Bladder microvascular endothelial cell (primary cell): ENCODE results near the gene CHMP2A. TPM values are rescaled to one million over a fixed set of nuclear protein-coding genes. Genes with fewer than 3 reads are reported as not detected.

Source experiments
- total RNA-seq: library from RNA; depleted of rRNA; stranded (reverse); fragments of >200 nt; gene quantifications from 2 replicates; pipeline ENCODE4 v1.2.3, GENCODE V29; 2014

The CHMP2A gene
- total RNA-seq, result 102 and 110 TPM in 2 replicates

DNA sequence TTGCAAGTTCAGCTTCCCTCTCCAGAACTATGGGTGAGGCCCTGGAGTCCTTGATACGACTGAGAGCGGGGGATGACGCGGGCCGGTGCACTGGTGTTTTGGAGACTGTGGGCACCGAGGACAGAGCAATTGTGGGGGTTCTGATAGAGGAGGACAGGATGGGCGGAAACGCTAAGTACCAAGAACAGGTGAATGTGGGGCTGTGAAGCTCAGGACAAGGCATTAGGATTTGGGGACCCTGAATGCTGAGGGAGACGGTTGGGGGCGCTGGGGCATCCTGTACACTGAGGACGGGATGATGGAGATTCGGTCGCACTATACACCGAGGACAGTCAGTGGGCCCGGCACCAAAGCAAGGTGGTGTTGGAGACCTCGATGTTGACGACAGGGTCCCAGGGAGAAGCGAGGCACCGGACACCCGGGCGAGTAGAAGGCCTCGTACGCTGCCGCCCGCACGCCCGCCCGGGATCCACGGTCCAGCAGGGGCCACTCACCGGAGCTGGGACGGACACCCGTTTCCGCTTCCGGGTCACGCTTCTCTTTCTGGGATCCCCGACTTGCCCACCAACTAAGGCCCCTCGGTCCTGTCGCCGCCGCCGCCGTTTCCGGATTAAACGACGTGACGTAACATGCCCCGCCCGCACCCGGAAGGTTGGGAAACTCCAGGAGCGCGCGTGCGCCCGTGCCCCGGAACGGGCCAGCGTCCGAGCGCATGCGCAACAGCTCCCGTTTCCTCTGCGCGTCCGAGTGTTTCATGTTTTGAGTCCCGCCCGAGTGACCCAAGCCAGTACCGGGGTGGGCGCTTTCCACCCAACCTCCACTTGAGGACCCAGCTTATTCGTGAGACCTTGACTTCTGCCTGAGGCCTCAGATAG is at the start of gene CHMP2A:
CHMP2A (minus strand) TSS at position 612 of the 875 bp plus-strand sequence. CDS start 893 bp downstream, outside the sequence.

DNA sequence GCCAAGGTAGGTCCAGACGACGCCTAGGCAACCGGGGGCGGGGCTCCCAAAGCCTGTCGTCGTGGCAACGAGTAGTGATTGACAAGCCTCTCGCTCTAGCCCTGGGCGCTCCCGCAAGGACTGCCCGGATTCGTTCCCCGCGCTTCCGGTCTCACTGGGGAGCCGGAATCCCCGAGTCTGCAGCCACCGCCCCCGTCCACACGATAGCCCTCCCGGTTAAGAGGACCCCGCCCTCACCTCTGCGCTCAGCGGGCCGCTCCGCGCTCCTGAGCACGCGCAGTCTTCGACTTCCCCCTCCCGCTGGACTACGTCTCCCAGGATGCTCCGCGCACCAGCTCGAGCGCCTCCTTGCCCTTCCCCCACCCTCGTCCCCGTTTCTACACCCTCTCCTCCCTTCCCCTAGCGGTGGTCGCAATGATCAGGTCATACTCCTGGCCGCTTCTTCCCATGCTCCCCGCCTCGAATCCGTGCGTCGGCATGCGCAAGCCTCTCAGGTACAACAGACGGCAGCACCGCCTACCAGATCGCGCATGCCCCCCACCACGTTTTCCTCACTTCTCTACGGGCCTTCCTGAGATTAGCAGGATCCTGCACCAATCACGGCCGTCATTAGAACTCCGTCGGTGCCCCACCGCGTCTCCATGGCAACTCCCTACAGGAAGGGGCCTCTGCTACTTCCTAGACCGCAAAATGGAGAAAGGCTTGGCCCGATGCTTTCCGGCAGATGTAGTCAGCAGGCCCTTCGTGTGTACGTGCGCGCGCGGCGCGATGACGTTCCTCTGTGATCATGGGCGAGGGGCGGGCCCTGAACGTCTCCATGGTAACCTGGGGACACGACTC is 18.1 kb upstream of the CHMP2A start, which contains the start of gene MZF1:
MZF1 (minus strand) TSS at position 518 of the 840 bp plus-strand sequence. CDS start 1,946 bp downstream, outside the sequence.

DNA sequence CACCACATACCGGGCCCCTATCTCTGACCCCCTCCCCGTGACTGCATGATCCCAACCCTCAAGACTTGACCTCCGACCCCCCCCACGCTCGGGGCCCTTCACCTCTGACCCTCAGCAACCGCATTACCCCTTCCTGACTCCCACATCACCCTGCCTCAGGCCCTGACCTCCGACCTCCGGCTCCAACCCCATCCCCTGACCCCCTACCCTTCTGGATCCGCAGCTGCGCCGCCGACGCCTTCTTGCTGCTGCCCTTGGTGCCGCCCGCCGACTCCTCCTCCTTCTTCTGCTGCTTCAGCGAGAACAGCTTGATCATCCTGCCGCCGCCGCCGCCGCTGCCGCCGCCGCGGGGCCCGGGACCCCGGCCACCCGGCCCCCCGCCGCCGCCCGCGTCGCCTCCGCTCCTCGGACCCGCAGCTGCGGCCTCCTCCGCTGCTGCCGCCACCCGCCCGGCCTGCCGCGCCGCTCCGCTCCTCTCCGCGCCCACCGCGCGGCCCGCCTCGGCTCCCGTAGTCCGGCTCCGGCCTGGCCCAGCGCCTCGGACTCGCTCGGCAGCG is 3.2 kb upstream of the CHMP2A start, which contains the start of gene UBE2M:
UBE2M (minus strand) TSS at position 546 of the 557 bp plus-strand sequence; CDS start at position 316, 230 bp downstream.

DNA sequence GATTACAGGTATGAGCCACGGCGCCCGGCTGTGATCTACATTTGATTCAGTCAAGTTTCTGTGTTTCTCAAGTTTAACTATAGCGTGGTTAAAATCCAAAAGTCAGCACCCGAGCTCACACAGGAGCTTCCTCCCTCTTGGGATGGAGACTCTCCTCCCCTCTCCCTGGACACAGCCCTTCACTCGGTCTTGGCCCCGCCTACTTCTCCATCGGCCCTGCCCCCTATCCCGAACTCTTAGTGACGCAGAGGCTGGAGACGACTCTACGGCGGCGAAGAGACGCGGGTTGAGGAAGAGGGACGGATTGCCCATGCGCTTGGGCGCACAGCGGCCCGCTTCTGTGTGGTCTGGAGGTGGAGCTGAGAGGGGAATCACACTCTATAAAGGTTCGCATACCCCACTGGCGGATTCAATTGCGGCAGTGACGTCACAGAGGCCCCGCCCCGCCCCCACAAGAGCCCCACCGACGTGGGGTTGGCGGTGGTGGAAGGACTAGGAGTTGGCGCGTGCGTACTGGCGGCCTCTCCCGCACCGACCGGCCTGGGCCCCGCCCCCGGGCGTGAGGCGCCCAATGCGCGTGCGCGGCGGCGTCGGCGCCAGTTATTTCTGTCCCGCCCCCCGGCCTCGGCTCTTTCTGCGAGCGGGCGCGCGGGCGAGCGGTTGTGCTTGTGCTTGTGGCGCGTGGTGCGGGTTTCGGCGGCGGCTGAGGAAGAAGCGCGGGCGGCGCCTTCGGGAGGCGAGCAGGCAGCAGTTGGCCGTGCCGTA is 10.9 kb downstream of the CHMP2A start, which contains the start of gene TRIM28:
TRIM28 (plus strand) TSS at position 239 of the 765 bp plus-strand sequence. CDS start 694 bp downstream, outside the sequence.

DNA sequence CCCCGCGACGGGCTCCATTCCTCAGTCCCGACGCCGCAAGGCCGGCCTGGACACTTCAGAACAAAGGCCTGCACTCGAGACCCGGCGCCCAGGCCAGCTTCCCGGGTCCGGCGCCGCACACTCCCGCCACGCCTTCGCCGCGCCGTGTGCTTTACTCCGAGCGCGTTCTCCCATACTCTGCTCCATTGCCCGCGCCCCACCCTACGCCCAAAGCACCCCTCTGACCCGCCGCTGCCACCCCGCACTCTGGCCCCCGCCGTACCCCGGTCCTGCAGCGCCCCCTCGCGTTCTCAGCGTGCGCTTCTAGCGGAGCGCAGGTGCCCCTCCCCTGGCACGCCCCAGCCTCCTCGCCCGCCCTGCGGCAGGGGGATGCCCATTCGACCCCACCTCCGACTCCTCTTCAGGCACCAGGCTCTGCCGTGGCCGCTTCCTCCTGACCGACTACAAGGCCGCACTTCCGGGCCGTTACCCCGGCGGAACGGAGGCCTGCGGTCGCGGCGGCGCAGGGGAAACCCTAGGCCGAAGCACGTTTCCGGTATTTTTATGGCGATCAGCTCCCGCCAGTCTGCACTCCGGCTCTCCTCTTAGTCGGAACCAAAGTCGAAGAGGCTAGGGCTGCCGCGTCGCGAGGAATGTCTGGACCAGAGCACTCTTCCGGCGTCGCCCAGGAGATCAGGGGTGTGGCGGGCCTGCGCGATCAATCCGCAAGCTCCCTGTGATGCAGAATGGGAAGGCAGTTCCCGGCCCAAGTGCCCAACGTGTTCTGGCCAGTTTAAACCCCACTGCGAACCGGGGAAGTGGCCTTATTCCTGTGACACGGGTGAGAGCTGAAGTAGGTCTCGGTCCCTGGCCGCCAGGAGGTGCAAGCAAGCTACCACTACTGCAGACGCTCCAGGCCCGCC is 35.3 kb downstream of the CHMP2A start, which contains the start of gene ZBTB45:
ZBTB45 (minus strand) TSS at position 456 of the 902 bp plus-strand sequence. CDS start 2,137 bp downstream, outside the sequence.

DNA sequence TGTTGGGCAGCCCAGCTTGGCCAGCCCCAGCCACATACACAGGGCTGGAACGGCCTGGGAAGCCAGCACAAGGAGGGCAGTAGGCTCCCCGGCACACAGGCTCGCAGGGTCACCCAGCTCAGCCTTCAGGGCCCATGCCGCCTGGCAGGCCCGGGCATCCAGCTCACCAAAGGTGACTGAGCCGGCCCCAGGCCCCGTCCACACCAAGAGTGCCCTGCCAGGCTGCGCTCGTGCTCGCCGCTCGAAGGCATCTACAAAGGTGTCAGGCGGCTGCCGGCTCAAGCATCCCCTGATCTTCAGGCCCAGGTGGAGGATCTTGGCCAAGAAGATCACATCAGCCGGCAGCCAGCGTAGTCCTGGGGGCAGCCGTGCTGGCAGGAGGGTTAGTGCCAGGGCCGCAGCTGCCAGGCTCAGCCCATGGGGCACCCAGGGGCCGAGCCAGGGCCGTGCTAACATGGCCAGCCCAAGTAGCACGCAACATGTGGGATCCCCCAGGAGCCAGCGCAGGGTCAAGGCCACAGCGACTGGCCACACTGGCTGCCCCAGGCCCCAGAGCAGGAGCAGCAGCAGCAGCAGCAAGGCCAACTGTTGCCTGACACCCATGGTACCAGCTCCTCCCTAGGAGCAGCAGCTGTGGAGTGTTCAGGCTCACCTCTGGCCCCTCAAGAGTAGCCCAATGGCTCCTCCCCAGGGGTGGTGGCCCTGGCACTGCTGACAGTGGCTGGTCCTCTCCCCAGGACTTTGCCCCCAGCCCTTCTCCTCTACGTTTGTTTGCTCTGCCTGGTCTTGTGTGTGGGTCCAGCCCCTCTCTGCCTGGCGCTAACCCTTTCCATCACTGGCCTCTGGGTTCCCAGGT is 43.3 kb downstream of the CHMP2A start, which contains the start of gene SLC27A5:
SLC27A5 (minus strand) TSS at position 640 of the 856 bp plus-strand sequence; CDS start at position 603, 37 bp downstream.

Other genes starting within 250 kb of the CHMP2A start
- 17.0 and 32.5 TPM in 2 replicates for gene ERVK3-1, start 249.7 kb downstream of the CHMP2A start, total RNA-seq
- gene ZSCAN22, start 228.1 kb downstream of the CHMP2A start, total RNA-seq, result 1.3 and 3.3 TPM in 2 replicates
- gene A1BG, start 201.6 kb downstream of the CHMP2A start, total RNA-seq, result 2.5 and 2.9 TPM in 2 replicates
- gene ZNF497, start 192.4 kb downstream of the CHMP2A start, total RNA-seq, result 0.81 and 1.6 TPM in 2 replicates
- gene ZNF837, start 174.1 kb downstream of the CHMP2A start, total RNA-seq, result 1.2 and 1.9 TPM in 2 replicates
- gene RPS5, start 167.8 kb downstream of the CHMP2A start, total RNA-seq, result 1,823 and 2,576 TPM in 2 replicates
- not detected in 2 replicates for gene RNF225, start 159.4 kb downstream of the CHMP2A start, total RNA-seq
- gene ZNF584, start 146.5 kb downstream of the CHMP2A start, total RNA-seq, result 7.6 and 11.8 TPM in 2 replicates
- gene ZNF132, start 115.0 kb downstream of the CHMP2A start, total RNA-seq, result 3.7 and 6.3 TPM in 2 replicates
- gene ZNF324B, start 103.5 kb downstream of the CHMP2A start, total RNA-seq, result 5.2 and 10.5 TPM in 2 replicates
- gene ZNF324, start 88.0 kb downstream of the CHMP2A start, total RNA-seq, result 7.6 and 11.2 TPM in 2 replicates
- 3.5 and 3.9 TPM in 2 replicates for gene ZNF446, start 78.8 kb downstream of the CHMP2A start, total RNA-seq
- 5.9 and 11.2 TPM in 2 replicates for gene SLC27A5, start 43.1 kb downstream of the CHMP2A start, total RNA-seq
- gene ZBTB45, start 35.3 kb downstream of the CHMP2A start, total RNA-seq, result 4.4 and 6.9 TPM in 2 replicates
- 287 and 532 TPM in 2 replicates for gene TRIM28, start 11.0 kb downstream of the CHMP2A start, total RNA-seq
- gene UBE2M, start 3.5 kb upstream of the CHMP2A start, total RNA-seq, result 61.0 and 79.7 TPM in 2 replicates
- gene MZF1, start 18.2 kb upstream of the CHMP2A start, total RNA-seq, result 5.8 and 11.1 TPM in 2 replicates